HCT116 (cell line): ENCODE results near the gene ZNF324B. TPM values are rescaled to one million over a fixed set of nuclear protein-coding genes. Genes with fewer than 3 reads are reported as not detected.

Experiments
- ATAC-seq: fragments of 200-7000 bp; cut with Tn5 transposase; 2 replicates; pipeline ENCODE4 v1.9.1; 2020; ENCODE audit warnings: mild to moderate bottlenecking, moderate library complexity
- BruUV-seq: library from RNA; stranded (reverse); fragments of 400-500 nt; replicated peaks from 2 replicates; lab custom pipeline; 2021; lab: Mats Ljungman, UMichigan
- CTCF ChIA-PET: fragments of 300-600 bp; sonication (Branson Sonifier 250); formaldehyde crosslinking; loops from one replicate; lab custom pipeline; 2021; ENCODE audit warnings: antibody characterized with exemption; lab: Charles Lee
- POLR2A ChIA-PET: fragments of 300-600, 350-600 bp; sonication (Branson Sonifier 250); formaldehyde crosslinking; loops from one replicate; lab custom pipeline; 2021; ENCODE audit warnings: antibody characterized with exemption; lab: Charles Lee
- RAD21 ChIA-PET, 2 experiments: fragments of 300-600 bp; sonication (Branson Sonifier 250); formaldehyde crosslinking; loops; one replicate each; lab custom pipeline; 2023; ENCODE audit warnings: low total read pairs in 2 of 2; ENCODE audit not compliant: uncharacterized antibody in 2 of 2, unreplicated experiment in 2 of 2, low non-redundant PET in 1 of 2; lab: Charles Lee
- DNase-seq: peaks from one replicate; pipeline ENCODE4 v3.0.0-alpha.2; 2010; ENCODE audit warnings: low read depth, low spot score
- H2AFZ ChIP-seq: fragments of 200-600 bp; shearing (Covaris generic), sonication (generic); 2 replicates; pipeline ENCODE4 v1.6.1; 2017; ENCODE audit warnings: low read depth, mixed run types, mixed read lengths, antibody characterized with exemption, low read length; ENCODE audit not compliant: poor library complexity, severe bottlenecking
- H3K27ac ChIP-seq: 2 replicates; pipeline ENCODE4 v1.5.1; 2012; ENCODE audit warnings: low read depth, low read length
- H3K27me3 ChIP-seq: fragments of 200-600 bp; sonication (generic); 2 replicates; pipeline ENCODE4 v1.6.1; 2016; ENCODE audit warnings: mixed run types, low read length, mixed read lengths; ENCODE audit not compliant: insufficient read depth
- H3K36me3 ChIP-seq, 2 experiments: fragments of 200-500 bp in 1 of 2; fragments of 200-600 bp in 1 of 2; sonication (Bioruptor generic) in 1 of 2; sonication (generic) in 1 of 2; 2 replicates each; pipeline versions ENCODE4 v1.5.1 to v1.6.1; 2014 to 2016; ENCODE audit warnings: low read length in 2 of 2, inconsistent platforms in 1 of 2, mixed read lengths in 1 of 2, mixed run types in 1 of 2; ENCODE audit not compliant: insufficient read depth in 2 of 2, control insufficient read depth in 1 of 2
- H3K4me1 ChIP-seq, 2 experiments: fragments of 200-600 bp in 1 of 2; sonication (generic) in 1 of 2; 2 replicates each; pipeline versions ENCODE4 v1.5.1 to v1.6.1; 2012 to 2017; ENCODE audit warnings: low read length in 2 of 2, inconsistent platforms in 1 of 2, mild to moderate bottlenecking in 1 of 2, mixed read lengths in 1 of 2, mixed run types in 1 of 2, moderate library complexity in 1 of 2; ENCODE audit not compliant: insufficient read depth in 2 of 2, control insufficient read depth in 1 of 2
- H3K4me2 ChIP-seq: fragments of 200-600 bp; sonication (generic); 2 replicates; pipeline ENCODE4 v1.6.1; 2017; ENCODE audit warnings: mixed run types, low read length, mixed read lengths
- H3K4me3 ChIP-seq, 2 experiments: fragments of 200-600 bp in 1 of 2; sonication (generic) in 1 of 2; replicated peaks in 1 of 2; 2 replicates each; pipeline ENCODE4 v1.5.1; 2011 to 2016; ENCODE audit warnings: low read length in 2 of 2, control low read depth in 1 of 2, low read depth in 1 of 2, mild to moderate bottlenecking in 1 of 2, mixed read lengths in 1 of 2, mixed run types in 1 of 2
- H3K79me2 ChIP-seq: fragments of 200-600 bp; sonication (generic); 2 replicates; pipeline ENCODE4 v1.6.1; 2017; ENCODE audit warnings: mild to moderate bottlenecking, mixed run types, low read length, moderate library complexity, mixed read lengths; ENCODE audit not compliant: insufficient read depth
- H3K9ac ChIP-seq: fragments of 200-600 bp; sonication (generic); 2 replicates; pipeline ENCODE4 v1.6.1; 2016; ENCODE audit warnings: low read length, mixed read lengths
- H3K9me2 ChIP-seq: fragments of 200-600 bp; sonication (generic), shearing (Covaris generic); 2 replicates; pipeline ENCODE4 v1.6.1; 2017; ENCODE audit warnings: mixed run types, mild to moderate bottlenecking, moderate library complexity; ENCODE audit not compliant: insufficient read depth
- H3K9me3 ChIP-seq, 2 experiments: fragments of 200-500 bp in 1 of 2; fragments of 200-600 bp in 1 of 2; sonication (Bioruptor generic) in 1 of 2; sonication (generic) in 1 of 2; 2 replicates each; pipeline ENCODE4 v1.6.1; 2014 to 2017; ENCODE audit warnings: low read length in 2 of 2, mixed read lengths in 2 of 2, inconsistent platforms in 1 of 2, low read depth in 1 of 2, mild to moderate bottlenecking in 1 of 2, mixed run types in 1 of 2, moderate library complexity in 1 of 2; ENCODE audit not compliant: control insufficient read depth in 1 of 2, insufficient read depth in 1 of 2
- H4K20me1 ChIP-seq: fragments of 200-600 bp; sonication (generic), shearing (Covaris generic); 2 replicates; pipeline ENCODE4 v1.6.1; 2017; ENCODE audit warnings: mixed run types, mild to moderate bottlenecking, moderate library complexity; ENCODE audit not compliant: insufficient read depth
- CBX3 ChIP-seq: IDR thresholded peaks from 2 replicates; pipeline ENCODE4 v1.6.1; 2012; ENCODE audit warnings: low read depth
- EGR1 ChIP-seq: IDR thresholded peaks from 2 replicates; pipeline ENCODE4 v1.6.1; 2012; ENCODE audit warnings: low read depth
- ELF1 ChIP-seq: IDR thresholded peaks from 2 replicates; pipeline ENCODE4 v1.6.1; 2012; ENCODE audit warnings: low read depth, borderline replicate concordance
- EZH2 ChIP-seq: fragments of 200-600 bp; sonication (generic); IDR thresholded peaks from 2 replicates; pipeline ENCODE4 v1.6.1; 2017; ENCODE audit warnings: antibody characterized with exemption, mixed run types
- FOSL1 ChIP-seq: IDR thresholded peaks from 2 replicates; pipeline ENCODE4 v1.6.1; 2012; ENCODE audit warnings: low read depth
- JUND ChIP-seq: IDR thresholded peaks from 2 replicates; pipeline ENCODE4 v1.6.1; 2012
- POLR2A ChIP-seq: IDR thresholded peaks from 2 replicates; pipeline ENCODE4 v1.7.0; 2011; ENCODE audit warnings: borderline replicate concordance; ENCODE audit not compliant: insufficient read depth, insufficient read length; ENCODE audit errors: extremely low read depth
- RAD21 ChIP-seq: IDR thresholded peaks from 2 replicates; pipeline ENCODE4 v1.6.1; 2012; ENCODE audit warnings: low read depth, mild to moderate bottlenecking
- SIN3A ChIP-seq: IDR thresholded peaks from 2 replicates; pipeline ENCODE4 v1.6.1; 2012; ENCODE audit warnings: low read depth
- SP1 ChIP-seq: IDR thresholded peaks from 2 replicates; pipeline ENCODE4 v1.6.1; 2012; ENCODE audit warnings: low read depth
- SRF ChIP-seq: IDR thresholded peaks from 2 replicates; pipeline ENCODE4 v1.6.1; 2012; ENCODE audit warnings: low read depth
- ZFX ChIP-seq: fragments of 450-650 bp; IDR thresholded peaks from 2 replicates; pipeline ENCODE4 v1.6.1; 2017
- ZNF274 ChIP-seq: fragments of 200-500 bp; sonication (Bioruptor generic); IDR thresholded peaks from 2 replicates; pipeline ENCODE4 v1.6.1; 2014; ENCODE audit warnings: mild to moderate bottlenecking, low read depth, low read length, inconsistent platforms
- intact Hi-C: fragments of 100-400 bp; cut with micrococcal nuclease; formaldehyde crosslinking; loops from 2 replicates; pipeline ENCODE4 v1.10.0; 2022
- total RNA-seq: library from RNA; stranded (reverse); gene quantifications from one replicate; pipeline ENCODE4 v1.2.1, GENCODE V29; 2021; ENCODE audit not compliant: unreplicated experiment
- TF ChIP-seq, protein P1 (sequence below): IDR thresholded peaks from 2 replicates; pipeline ENCODE4 v1.6.1; 2012

ZNF324B gene
- total RNA-seq, 1 experiment from 2014 or later, result 9.4 TPM

DNA sequence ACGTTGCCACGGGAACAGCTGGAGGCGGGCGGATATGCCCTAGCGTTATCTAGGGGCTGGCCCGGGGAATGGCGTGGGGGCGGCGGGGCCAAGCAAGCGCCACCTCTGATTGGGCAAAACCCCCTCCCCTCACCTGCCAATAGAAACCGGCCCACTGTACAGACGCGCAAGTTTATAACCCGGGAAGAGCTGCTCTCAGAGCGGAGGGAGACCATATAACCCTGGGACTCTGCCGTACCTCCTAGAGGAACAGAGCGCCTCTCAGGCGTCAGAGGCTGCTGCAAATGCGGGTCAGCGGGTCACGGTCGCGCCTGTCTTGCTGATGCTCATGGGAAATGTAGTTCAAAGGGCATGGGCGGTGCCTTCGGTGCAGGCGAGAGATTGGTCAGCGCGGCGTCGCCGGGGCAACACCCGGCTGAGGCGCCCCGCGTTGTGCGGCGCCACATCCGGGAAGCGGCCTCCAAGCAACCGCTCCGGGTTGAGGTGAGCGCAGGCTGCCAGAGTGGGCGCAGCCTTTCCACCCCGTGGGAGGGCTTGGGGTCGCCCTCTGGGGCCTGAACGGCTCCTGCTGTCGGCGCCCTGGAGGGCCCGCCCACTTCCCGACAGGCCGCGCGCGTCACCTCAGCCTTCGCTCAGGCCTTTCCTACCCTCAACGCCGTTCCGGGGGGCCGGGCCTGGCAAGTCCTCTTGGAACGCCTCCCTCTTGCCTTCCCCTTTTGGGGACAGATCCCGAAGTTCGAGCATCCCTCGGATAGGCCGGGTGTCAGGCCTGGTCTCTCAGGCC, 24.5 kb downstream of the ZNF324B start, which contains the start of gene ZNF446 (continued):
- TF ChIP-seq SIN3A (no peak), CBX3 (no peak), ZNF274 (no peak)
- TF ChIP-seq, protein P1, sequence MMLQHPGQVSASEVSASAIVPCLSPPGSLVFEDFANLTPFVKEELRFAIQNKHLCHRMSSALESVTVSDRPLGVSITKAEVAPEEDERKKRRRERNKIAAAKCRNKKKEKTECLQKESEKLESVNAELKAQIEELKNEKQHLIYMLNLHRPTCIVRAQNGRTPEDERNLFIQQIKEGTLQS, result no peak

- DNase-seq (no peak), ATAC-seq (no peak)
- POLR2A ChIA-PET, result interaction anchor here (1.5 kb wide), 1 partner anchor 37 kb away, joined by 4 read pairs; no protein-coding TSS in a partner anchor
- BruUV-seq, result TSS peak; percentile 19
- Histone ChIP-seq H3K4me2 (peak overlapping the region; percentile 99), H3K79me2 (no peaks in the 10 kb centered on the region), H2AFZ (no peak overlapping the region), H3K4me3 (peak overlapping the region; percentile 75 to 76), H3K27ac (peak overlapping the region; percentile 69), H3K9me3 (no peaks in the 10 kb centered on the region), H3K36me3 (peaks cover 8 to 9% of the 10 kb centered on the region in 2 experiments; a peak in 3 of 4 replicates), H3K9ac (peak overlapping the region; percentile 74), H3K27me3 (no peaks in the 10 kb centered on the region), H3K9me2 (no peaks in the 10 kb centered on the region), H4K20me1 (no peaks in the 10 kb centered on the region), H3K4me1 (peaks cover 13 to 25% of the 10 kb centered on the region in 2 experiments)
- RAD21 ChIA-PET, result no interaction called here
- TF ChIP-seq EZH2 (no peak), SP1 (no peak), SRF (no peak), JUND (no peak), POLR2A (peak; percentile 7), FOSL1 (no peak), EGR1 (no peak), CBX3 (no peak), ZFX (peak; percentile 60; the same call in 1 of the 2 replicates), SIN3A (no peak), ZNF274 (no peak), RAD21 (no peak), ELF1 (no peak)
- CTCF ChIA-PET, result no interaction called here
- intact Hi-C loops, result no loop called here
Measured at GRCh38 chr19:58476498-58477015, 25.1 kb downstream of the ZNF324B start.
